K562 (cell line): ENCODE results near the gene KCNF1. TPM values are rescaled to one million over a fixed set of nuclear protein-coding genes. Genes with fewer than 3 reads are reported as not detected.
A peak's percentile ranks its signal among the peaks of the same experiment; 100 is the strongest.

Experiments used
- ATAC-seq: fragments of 200-7000 bp; cut with Tn5 transposase; 3 replicates; pipeline ENCODE4 v1.9.1; 2020; ENCODE audit warnings: moderate library complexity
- BruUV-seq: library from RNA; stranded (reverse); fragments of 400-500 nt; replicated peaks from 2 replicates; lab custom pipeline; 2021; lab: Mats Ljungman, UMichigan
- CTCF ChIA-PET: fragments of 300-600 bp; formaldehyde crosslinking; extraction: SDS; loops from one replicate; lab custom pipeline; 2021; ENCODE audit warnings: low intra/inter-chr PET ratio; lab: Yijun Ruan, JAX
- POLR2A ChIA-PET: fragments of 300-600, 350-650 bp; sonication (Branson Sonifier 250); formaldehyde crosslinking; extraction: SDS; loops from one replicate; lab custom pipeline; 2021; ENCODE audit warnings: antibody characterized with exemption, inconsistent platforms; lab: Yijun Ruan, JAX
- DNase-seq, 4 experiments: peaks; one replicate each; pipeline versions ENCODE4 v3.0.0 to v3.0.0-alpha.2; 2011 to 2018; ENCODE audit warnings: low spot score in 3 of 4, mixed read lengths in 3 of 4; ENCODE audit errors: extremely low read depth in 1 of 4
- FAIRE-seq: peaks from 2 replicates; lab custom pipeline; 2011; peaks lifted over from hg19 to GRCh38; lab: Jason Lieb, UNC
- H2AFZ ChIP-seq: 2 replicates; pipeline ENCODE4 v1.6.0; 2011; ENCODE audit warnings: low read depth, low read length, control low read depth, inconsistent platforms
- H3K27ac ChIP-seq: fragments of 200-600 bp; 3 replicates; pipeline ENCODE4 v1.8.0; 2011; ENCODE audit warnings: low read depth, mild to moderate bottlenecking, control low read depth, inconsistent platforms, low read length, moderate library complexity, mixed read lengths; ENCODE audit errors: extremely low read depth
- H3K27me3 ChIP-seq, 2 experiments: fragments of 300-600 bp in 1 of 2; 2 replicates in 1 of 2; 3 replicates in 1 of 2; pipeline versions ENCODE4 v1.6.0 to v1.8.0; 2011; ENCODE audit warnings: inconsistent platforms in 2 of 2, low read length in 2 of 2, mild to moderate bottlenecking in 1 of 2, mixed read lengths in 1 of 2, moderate library complexity in 1 of 2; ENCODE audit not compliant: control insufficient read depth in 2 of 2, insufficient read depth in 2 of 2
- H3K36me3 ChIP-seq: fragments of 300-600 bp; 3 replicates; pipeline ENCODE4 v1.8.0; 2011; ENCODE audit warnings: mild to moderate bottlenecking, low read length, inconsistent platforms; ENCODE audit not compliant: control insufficient read depth, insufficient read depth
- H3K4me1 ChIP-seq, 2 experiments: fragments of 200-600 bp in 1 of 2; replicated peaks in 1 of 2; 2 replicates in 1 of 2; 3 replicates in 1 of 2; pipeline versions ENCODE4 v1.5.1 to v1.8.0; 2011; ENCODE audit warnings: inconsistent platforms in 2 of 2, low read length in 2 of 2, mild to moderate bottlenecking in 1 of 2, mixed read lengths in 1 of 2, moderate library complexity in 1 of 2; ENCODE audit not compliant: control insufficient read depth in 2 of 2, insufficient read depth in 2 of 2
- H3K4me2 ChIP-seq: 2 replicates; pipeline ENCODE4 v1.6.1; 2011; ENCODE audit warnings: low read length, control low read depth, inconsistent platforms, mixed read lengths; ENCODE audit not compliant: insufficient read depth
- H3K4me3 ChIP-seq: fragments of 200-600 bp; sonication (generic), shearing (Covaris generic); 2 replicates; pipeline ENCODE4 v1.5.1; 2016; ENCODE audit warnings: control low read depth, inconsistent platforms
- H3K79me2 ChIP-seq: fragments of 200-600 bp; 3 replicates; pipeline ENCODE4 v1.8.0; 2011; ENCODE audit warnings: low read length, inconsistent platforms; ENCODE audit not compliant: control insufficient read depth, insufficient read depth
- H3K9ac ChIP-seq, 2 experiments: 2 replicates each; pipeline versions ENCODE4 v1.6.0 to v1.6.1; 2011; ENCODE audit warnings: low read depth in 2 of 2, low read length in 2 of 2, control low read depth in 1 of 2, inconsistent platforms in 1 of 2, mild to moderate bottlenecking in 1 of 2, mixed read lengths in 1 of 2; ENCODE audit not compliant: insufficient read depth in 1 of 2
- H3K9me1 ChIP-seq: one replicate; pipeline ENCODE4 v1.6.0; 2011; ENCODE audit warnings: inconsistent platforms, mild to moderate bottlenecking, low read length, moderate library complexity; ENCODE audit not compliant: control insufficient read depth, insufficient read depth
- H3K9me3 ChIP-seq: replicated peaks from 2 replicates; pipeline ENCODE4 v1.5.1; 2011; ENCODE audit warnings: low read depth, low read length, inconsistent platforms; ENCODE audit not compliant: control insufficient read depth, insufficient read depth
- H4K20me1 ChIP-seq: replicated peaks from 2 replicates; pipeline ENCODE4 v1.6.1; 2011; ENCODE audit warnings: low read length, inconsistent platforms, mixed read lengths; ENCODE audit not compliant: control insufficient read depth, insufficient read depth
- BRCA1 ChIP-seq, 2 experiments: fragments of 450-650 bp in 1 of 2; sonication (generic) in 1 of 2; formaldehyde crosslinking in 1 of 2; IDR thresholded peaks; 2 replicates each; pipeline versions ENCODE4 v1.5.0 to v1.6.1; 2017 to 2020; ENCODE audit warnings: mild to moderate bottlenecking in 1 of 2, missing genetic modification reagents in 1 of 2
- EZH2 ChIP-seq: IDR thresholded peaks from 2 replicates; pipeline ENCODE4 v1.6.1; 2012; ENCODE audit warnings: low read depth, mild to moderate bottlenecking, inconsistent platforms, low read length, borderline replicate concordance
- ZNF318 ChIP-seq, 2 experiments: fragments of 450-650 bp; IDR thresholded peaks; 2 replicates each; pipeline ENCODE4 v1.6.1; 2016; ENCODE audit warnings: mild to moderate bottlenecking in 2 of 2, borderline replicate concordance in 1 of 2, low read depth in 1 of 2, moderate library complexity in 1 of 2
- ZNF41 ChIP-seq: fragments of 250-450 bp; sonication (Bioruptor Pico); conservative IDR thresholded peaks from 2 replicates; pipeline ENCODE4 v1.4.0; 2020; ENCODE audit warnings: mild to moderate bottlenecking
- WGBS: fragments of 100-300 bp; shearing (Covaris generic); methylation state at CpG from one replicate; pipeline ENCODE4 v1.1.6; 2016; ENCODE audit warnings: low coverage, mixed read lengths; ENCODE audit not compliant: insufficient coverage; ENCODE audit errors: missing lambda C conversion rate; 5-methylcytosine and 5-hydroxymethylcytosine counted together
- in situ Hi-C: fragments of 300-500 bp; cut with MboI; formaldehyde crosslinking; loops from 4 replicates; pipeline ENCODE4 v1.15.0; 2018; ENCODE audit warnings: inconsistent platforms, mixed read lengths
- intact Hi-C: fragments of 100-400 bp; cut with micrococcal nuclease; formaldehyde crosslinking; loops from 2 replicates; pipeline ENCODE4 v1.14.2; 2022
- polyA plus RNA-seq, 8 experiments: library from polyadenylated mRNA; depleted of rRNA in 4 of 8; stranded (reverse) in 5 of 8; unstranded in 3 of 8; fragments of >200 nt; fragmentation: Nextera tagmentation in 2 of 8; fragmentation: Illumina TruSeq in 1 of 8; extraction: Ambion mirVana in 2 of 8; extraction: Trizol in 1 of 8; gene quantifications; 2 replicates each; pipeline versions ENCODE4 v1.2.1 to v1.2.3, GENCODE V29; 2011 to 2014; ENCODE audit warnings: inconsistent platforms in 1 of 8, missing spikeins in 1 of 8
- total RNA-seq, 7 experiments: library from RNA; depleted of rRNA in 6 of 7; stranded (reverse); fragments of >200 nt in 6 of 7; fragmentation: Illumina TruSeq in 2 of 7; extraction: Trizol in 2 of 7; gene quantifications; 2 replicates each; pipeline versions ENCODE4 v1.2.1 to v1.2.3, GENCODE V29; 2011 to 2021; ENCODE audit warnings: low replicate concordance in 1 of 7

KCNF1 gene
- total and polyA plus RNA-seq, 9 of the 15 experiments (the other 6 are each of a cell fraction or from before 2014, with no cell fraction given), result not detected

DNA sequence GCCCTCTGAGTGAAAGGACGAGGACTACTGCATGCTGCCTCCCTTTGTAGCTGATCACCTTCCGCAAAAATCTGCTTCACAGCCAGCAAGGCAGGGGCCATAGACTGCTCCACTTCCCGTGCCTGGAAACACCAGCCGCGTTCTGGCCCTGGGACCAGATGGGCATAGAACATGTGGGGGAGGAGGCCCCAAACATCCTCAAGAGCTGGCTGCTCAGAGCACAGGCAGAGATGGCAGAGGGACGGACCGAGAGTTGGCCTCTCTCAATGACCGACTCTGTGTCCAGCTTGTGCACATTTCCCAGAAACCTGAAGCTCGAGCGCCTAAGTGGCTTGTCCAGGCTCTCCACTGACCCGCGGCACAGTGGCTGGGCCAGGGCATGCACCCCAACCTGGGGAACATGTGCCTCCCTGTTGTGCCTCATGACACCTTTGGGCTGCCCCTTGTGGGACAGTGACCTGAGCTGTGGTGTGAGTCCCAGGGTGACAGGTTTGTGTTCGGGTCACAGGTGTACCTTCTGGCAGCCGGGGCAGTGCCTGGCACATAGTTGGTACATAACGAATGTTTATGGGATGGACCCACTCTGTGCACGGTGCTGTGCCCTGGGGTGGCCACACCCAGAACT lies 9.1 kb downstream of the KCNF1 start:
- CTCF ChIA-PET, result no interaction called here
- no TSS peak for BruUV-seq
- H3K79me2 ChIP-seq, result no peaks in the 10 kb centered on the region
- no peaks in the 10 kb centered on the region for H3K36me3 ChIP-seq
- WGBS, result 3% methylated on average over 14 of the region's 16 CpGs
- H3K9me3 ChIP-seq, result no peaks in the 10 kb centered on the region
- peaks cover 10% of the 10 kb centered on the region in 2 experiments; a peak in 4 of 5 replicates for H3K4me1 ChIP-seq
- H3K4me2 ChIP-seq, result no peak overlapping the region
- H3K9ac ChIP-seq, result no peak overlapping the region
- DNase-seq, result no peak
- intact Hi-C loops, result no loop called here
- H3K27ac ChIP-seq, result no peak overlapping the region
- in situ Hi-C loops, result no loop called here
- no peak for FAIRE-seq
- no peak overlapping the region for H2AFZ ChIP-seq
- no peak for ATAC-seq
- H3K9me1 ChIP-seq, result peaks cover 8% of the 10 kb centered on the region
- POLR2A ChIA-PET, result interaction anchor here (0.7 kb wide), 1 partner anchor 31 kb away, joined by 3 read pairs; no protein-coding TSS in a partner anchor
- 0 out of 2 replicates have a peak, but pooled peaks cover 21% of the 10 kb centered on the region for H4K20me1 ChIP-seq
- H3K27me3 ChIP-seq, result peaks cover 30 to 80% of the 10 kb centered on the region in 2 experiments
- H3K4me3 ChIP-seq, result no peak overlapping the region
- TF ChIP-seq EZH2, result 0 out of 2 replicates have a peak, but pooled peaks have one; percentile 27
- TF ChIP-seq BRCA1 (IDR thresholded peaks at IDR 0.05), result no peak
- no peak for TF ChIP-seq BRCA1 (CRISPR knock-in tag; IDR thresholded peaks at IDR 0.05)
- TF ChIP-seq, all 486 proteins: peak for 1

GRCh38 chr2:10921525-10921924 lies 9.8 kb downstream of the KCNF1 start:
- H3K9ac ChIP-seq, result no peak overlapping the region
- no peak overlapping the region for H2AFZ ChIP-seq
- in situ Hi-C loops, result no loop called here
- no peak overlapping the region for H3K27ac ChIP-seq
- H3K27me3 ChIP-seq, result peaks cover 30 to 84% of the 10 kb centered on the region in 2 experiments
- ATAC-seq (no peak), FAIRE-seq (no peak), DNase-seq (no peak)
- intact Hi-C loops, result no loop called here
- 2% methylated on average over 6 of the region's 6 CpGs for WGBS
- H4K20me1 ChIP-seq, result 0 out of 2 replicates have a peak, but pooled peaks cover 27% of the 10 kb centered on the region
- POLR2A ChIA-PET, result no interaction called here
- no peaks in the 10 kb centered on the region for H3K36me3 ChIP-seq
- no peak overlapping the region for H3K4me2 ChIP-seq
- H3K4me1 ChIP-seq, result peaks cover 10% of the 10 kb centered on the region in 2 experiments; a peak in 4 of 5 replicates
- CTCF ChIA-PET, result no interaction called here
- H3K9me1 ChIP-seq, result peaks cover 8% of the 10 kb centered on the region
- H3K79me2 ChIP-seq, result no peaks in the 10 kb centered on the region
- BruUV-seq, result no TSS peak
- H3K9me3 ChIP-seq, result no peaks in the 10 kb centered on the region
- no peak overlapping the region for H3K4me3 ChIP-seq
- TF ChIP-seq ZNF41 (CRISPR knock-in tag) (no peak), ZNF318 (IDR thresholded peaks at IDR 0.05; ENCODE audit: borderline replicate concordance in 1 of 2, low read depth in 1 of 2) (no peak)
